NCI-H2171 treated with DMSO at 0.1 percent for 48 hours (cell line): ENCODE measurements around the gene SRSF7.

Experiments
- DNase-seq: peaks from one replicate; lab custom pipeline; 2025; lab: John Stamatoyannopoulos, UW

SRSF7 gene

DNA sequence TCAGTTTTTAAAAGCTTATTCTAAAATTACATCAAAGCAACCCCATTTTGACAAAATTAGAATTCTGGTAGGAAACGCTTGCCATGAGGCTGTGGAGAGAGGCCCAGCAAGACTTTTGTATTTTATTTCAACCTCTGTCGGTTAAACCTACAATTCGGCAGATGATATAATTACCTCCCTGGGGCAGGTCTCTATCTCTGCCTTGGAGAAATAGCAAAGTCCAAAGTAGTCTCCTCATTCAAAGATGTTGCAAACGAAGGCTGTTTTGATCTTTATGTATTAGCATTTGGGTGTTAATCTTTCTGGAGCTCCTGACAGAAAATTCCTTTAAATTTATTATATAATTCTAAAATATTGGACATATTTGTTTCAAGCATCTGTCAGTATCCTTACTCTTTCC, 49.6 kb downstream of the SRSF7 start:
- DNase-seq: no peak

- DNase-seq: no peak
Observed at GRCh38 chr2:38700881-38701458, 50.2 kb downstream of the SRSF7 start.

- no peak for DNase-seq
Observed at GRCh38 chr2:38700113-38700785, 50.9 kb downstream of the SRSF7 start.

- no peak for DNase-seq
Observed at GRCh38 chr2:38698467-38699003, 52.6 kb downstream of the SRSF7 start.

GRCh38 chr2:38697116-38697840, 53.9 kb downstream of the SRSF7 start:
- DNase-seq: no peak
